Mesenchymal stem cell (in vitro differentiated cells and primary cell): ENCODE data around the gene CD59.

Source experiments
- DNase-seq: peaks from one replicate; pipeline ENCODE4 v3.0.0-alpha.2; 2013
- H2AFZ ChIP-seq: one replicate; pipeline ENCODE4 v1.6.1; 2013; ENCODE audit warnings: low read depth, mild to moderate bottlenecking, control low read depth, inconsistent platforms, low read length, moderate library complexity
- H2AK5ac ChIP-seq: 2 replicates; pipeline ENCODE4 v1.6.1; 2013; ENCODE audit warnings: low read length, moderate library complexity, mild to moderate bottlenecking, inconsistent platforms; ENCODE audit not compliant: severe bottlenecking
- H2BK120ac ChIP-seq: one replicate; pipeline ENCODE4 v1.6.1; 2013; ENCODE audit warnings: low read depth, mild to moderate bottlenecking, inconsistent platforms, low read length, moderate library complexity
- H2BK12ac ChIP-seq, 2 experiments: one replicate each; pipeline ENCODE4 v1.6.1; 2013; ENCODE audit warnings: inconsistent platforms in 2 of 2, low read length in 2 of 2, mild to moderate bottlenecking in 2 of 2, moderate library complexity in 2 of 2, control low read depth in 1 of 2
- H2BK15ac ChIP-seq: one replicate; pipeline ENCODE4 v1.6.1; 2013; ENCODE audit warnings: mild to moderate bottlenecking, low read depth, inconsistent platforms; ENCODE audit not compliant: poor library complexity, severe bottlenecking
- H2BK5ac ChIP-seq: 2 replicates; pipeline ENCODE4 v1.6.1; 2013; ENCODE audit warnings: low read depth, mild to moderate bottlenecking, low read length, control low read depth, inconsistent platforms; ENCODE audit not compliant: poor library complexity, severe bottlenecking
- H3K14ac ChIP-seq, 2 experiments: one replicate each; pipeline ENCODE4 v1.6.1; 2013; ENCODE audit warnings: inconsistent platforms in 2 of 2, low read length in 2 of 2, control low read depth in 1 of 2, mild to moderate bottlenecking in 1 of 2, moderate library complexity in 1 of 2
- H3K18ac ChIP-seq, 2 experiments: one replicate each; pipeline ENCODE4 v1.6.1; 2013; ENCODE audit warnings: inconsistent platforms in 2 of 2, low read length in 2 of 2, control low read depth in 1 of 2, low read depth in 1 of 2, mild to moderate bottlenecking in 1 of 2
- H3K23ac ChIP-seq, 2 experiments: one replicate each; pipeline ENCODE4 v1.6.1; 2013; ENCODE audit warnings: inconsistent platforms in 2 of 2, low read length in 2 of 2, mild to moderate bottlenecking in 2 of 2, moderate library complexity in 2 of 2, control low read depth in 1 of 2
- H3K27ac ChIP-seq: 2 replicates; pipeline ENCODE4 v1.5.1; 2013; ENCODE audit warnings: mild to moderate bottlenecking, moderate library complexity, low read length, control low read depth, inconsistent platforms; ENCODE audit not compliant: poor library complexity, severe bottlenecking
- H3K27me3 ChIP-seq, 2 experiments: 2 replicates each; pipeline versions ENCODE4 v1.6.1 to v1.7.0; 2013; ENCODE audit warnings: low read length in 2 of 2, mild to moderate bottlenecking in 2 of 2, moderate library complexity in 2 of 2, control low read depth in 1 of 2, inconsistent platforms in 1 of 2; ENCODE audit not compliant: control insufficient read depth in 1 of 2, insufficient read depth in 1 of 2
- H3K36me3 ChIP-seq, 2 experiments: 2 replicates each; pipeline versions ENCODE4 v1.6.1 to v1.7.0; 2013; ENCODE audit warnings: low read length in 2 of 2, control low read depth in 1 of 2, inconsistent platforms in 1 of 2, low read depth in 1 of 2, mild to moderate bottlenecking in 1 of 2; ENCODE audit not compliant: insufficient read depth in 2 of 2, control insufficient read depth in 1 of 2
- H3K4ac ChIP-seq, 2 experiments: one replicate each; pipeline ENCODE4 v1.6.1; 2013; ENCODE audit warnings: inconsistent platforms in 2 of 2, low read length in 2 of 2, mild to moderate bottlenecking in 2 of 2, moderate library complexity in 2 of 2, control low read depth in 1 of 2, low read depth in 1 of 2
- H3K4me1 ChIP-seq: 2 replicates; pipeline ENCODE4 v1.6.1; 2013; ENCODE audit warnings: low read depth, low read length, control low read depth; ENCODE audit not compliant: control insufficient read depth, insufficient read depth
- H3K4me2 ChIP-seq: 2 replicates; pipeline ENCODE4 v1.6.1; 2013; ENCODE audit warnings: low read length, mild to moderate bottlenecking, inconsistent platforms; ENCODE audit not compliant: poor library complexity, severe bottlenecking
- H3K4me3 ChIP-seq, 2 experiments: 2 replicates each; pipeline versions ENCODE4 v1.5.1 to v1.7.0; 2013; ENCODE audit warnings: low read length in 2 of 2, mild to moderate bottlenecking in 2 of 2, control low read depth in 1 of 2, low read depth in 1 of 2; ENCODE audit not compliant: insufficient read depth in 1 of 2
- H3K79me1 ChIP-seq: replicated peaks from 2 replicates; pipeline ENCODE4 v1.6.1; 2013; ENCODE audit warnings: mild to moderate bottlenecking, control low read depth, low read length, inconsistent platforms; ENCODE audit not compliant: poor library complexity, severe bottlenecking
- H3K9ac ChIP-seq: 2 replicates; pipeline ENCODE4 v1.7.0; 2013; ENCODE audit warnings: mild to moderate bottlenecking, low read length, moderate library complexity
- H3K9me3 ChIP-seq: 2 replicates; pipeline ENCODE4 v1.7.0; 2013; ENCODE audit warnings: mild to moderate bottlenecking, low read length; ENCODE audit not compliant: control insufficient read depth
- H4K8ac ChIP-seq: one replicate; pipeline ENCODE4 v1.6.1; 2013; ENCODE audit warnings: inconsistent platforms, mild to moderate bottlenecking, low read length, moderate library complexity
- H4K91ac ChIP-seq: one replicate; pipeline ENCODE4 v1.6.1; 2013; ENCODE audit warnings: mild to moderate bottlenecking, low read length, inconsistent platforms
- WGBS: methylation state at CpG from one replicate; pipeline ENCODE4 v1.1.7; 2013; ENCODE audit warnings: mixed read lengths; 5-methylcytosine and 5-hydroxymethylcytosine counted together

CD59 gene

DNA sequence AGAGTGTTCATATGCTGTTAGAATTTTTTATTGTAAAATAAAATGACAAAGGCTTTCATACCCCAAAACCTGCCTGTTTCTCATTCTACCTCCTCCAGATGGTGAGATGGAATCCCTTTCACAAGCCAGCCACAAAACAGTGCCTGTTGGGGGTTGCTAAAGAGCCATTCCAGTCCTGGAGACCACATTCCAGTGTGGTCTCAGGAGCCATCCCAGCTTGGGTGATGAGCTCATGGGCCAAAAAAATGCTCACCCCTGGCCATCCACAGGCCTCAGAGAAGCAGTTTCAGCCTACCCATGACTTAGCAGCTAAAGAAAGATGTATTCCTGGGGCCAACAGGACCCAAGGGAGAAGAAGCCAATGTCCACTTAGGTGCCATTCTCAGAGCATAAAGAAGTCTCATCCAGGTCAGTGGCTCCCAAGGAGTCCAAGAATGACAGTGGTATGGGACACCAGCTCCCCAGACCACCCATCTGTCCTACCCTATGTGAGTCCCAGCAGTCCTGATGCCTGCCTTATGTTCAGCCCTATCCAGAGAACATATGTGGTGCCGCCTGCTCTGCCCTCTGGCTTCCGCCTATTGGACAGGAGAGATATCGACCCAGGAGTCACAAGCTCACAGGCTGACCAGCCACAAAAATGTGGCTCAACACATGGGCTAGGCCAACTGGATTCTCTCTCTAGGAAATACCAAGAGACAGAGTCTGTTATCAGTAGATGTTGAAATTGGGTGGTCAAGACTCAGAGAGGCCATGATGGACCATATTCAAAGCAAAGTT, 62.0 kb downstream of the CD59 start:
- 94% methylated on average over 3 of the region's 3 CpGs for WGBS

GRCh38 chr11:33672273-33672672, 64.0 kb downstream of the CD59 start:
- H2BK15ac ChIP-seq: no peak overlapping the region
- no peak overlapping the region for H4K8ac ChIP-seq
- H3K4me1 ChIP-seq: peaks cover 6% of the 10 kb centered on the region
- no peak overlapping the region for H3K4ac ChIP-seq
- H2BK5ac ChIP-seq: no peak overlapping the region
- H3K23ac ChIP-seq: no peak overlapping the region
- no peak overlapping the region for H3K4me3 ChIP-seq
- WGBS: 92% methylated on average over 4 of the region's 4 CpGs
- no peak overlapping the region for H3K18ac ChIP-seq
- H3K9me3 ChIP-seq: no peaks in the 10 kb centered on the region
- H3K14ac ChIP-seq: no peak overlapping the region
- H3K36me3 ChIP-seq: peaks cover 5 to 58% of the 10 kb centered on the region in 2 experiments
- H4K91ac ChIP-seq: no peak overlapping the region
- DNase-seq: no peak
- H3K27me3 ChIP-seq: no peaks in the 10 kb centered on the region
- H3K27ac ChIP-seq: no peak overlapping the region
- no peak overlapping the region for H2AK5ac ChIP-seq
- no peaks in the 10 kb centered on the region for H3K79me1 ChIP-seq
- H2BK12ac ChIP-seq: no peak overlapping the region
- no peak overlapping the region for H3K9ac ChIP-seq
- H3K4me2 ChIP-seq: no peak overlapping the region
- no peak overlapping the region for H2AFZ ChIP-seq
- H2BK120ac ChIP-seq: no peak overlapping the region

More for the DNA sequence above, 62.0 kb downstream of the CD59 start:
- Histone ChIP-seq H3K14ac (no peak overlapping the region), H3K4me2 (no peak overlapping the region), H3K79me1 (no peaks in the 10 kb centered on the region), H2BK12ac (no peak overlapping the region), H2AFZ (no peak overlapping the region), H3K4ac (no peak overlapping the region), H3K9ac (no peak overlapping the region), H4K8ac (no peak overlapping the region), H2BK15ac (no peak overlapping the region), H3K4me3 (no peak overlapping the region), H3K27ac (no peak overlapping the region), H3K27me3 (no peaks in the 10 kb centered on the region), H3K23ac (no peak overlapping the region), H3K9me3 (no peaks in the 10 kb centered on the region), H3K4me1 (peaks cover 6% of the 10 kb centered on the region), H2BK120ac (no peak overlapping the region), H3K18ac (no peak overlapping the region), H2BK5ac (no peak overlapping the region), H4K91ac (no peak overlapping the region), H2AK5ac (peak overlapping the region; percentile 16), H3K36me3 (peaks cover 0 to 40% of the 10 kb centered on the region in 2 experiments)
- no peak for DNase-seq

DNA sequence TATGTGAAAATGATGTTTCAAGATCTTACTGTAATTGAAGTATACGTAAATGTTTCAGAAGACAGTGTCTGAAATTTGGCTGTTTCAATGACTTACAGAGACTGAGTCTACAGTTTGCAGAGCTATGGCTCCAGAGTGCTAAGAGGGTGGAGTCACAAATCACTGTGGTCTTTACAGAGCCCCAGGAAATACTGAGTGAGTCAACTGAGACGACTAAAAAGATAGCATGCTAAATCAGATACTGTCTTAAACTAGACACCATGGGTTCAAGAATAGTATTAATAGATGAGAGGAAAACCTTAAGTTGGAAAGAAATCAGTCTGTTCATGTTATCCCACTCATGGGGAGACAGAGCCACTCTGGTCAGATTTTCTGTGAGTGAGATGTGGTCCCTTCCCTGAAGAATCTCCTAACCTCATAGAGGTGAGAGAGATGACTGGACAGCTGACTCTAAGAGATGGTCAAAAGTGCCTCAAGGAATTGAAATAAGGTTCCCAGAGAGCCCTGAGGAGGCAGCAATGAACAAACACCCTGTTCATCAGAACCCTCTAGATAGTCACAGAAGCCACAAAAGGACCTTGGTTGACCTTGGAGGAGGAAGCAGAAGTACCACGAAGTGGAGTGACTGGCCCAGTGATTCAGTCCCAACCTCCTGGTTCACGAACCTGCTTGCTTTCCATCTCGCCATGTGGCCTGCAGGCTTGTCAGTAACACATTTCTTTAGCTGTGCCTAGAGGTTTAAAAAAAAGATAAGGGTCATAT, 65.8 kb downstream of the CD59 start:
- no peak overlapping the region for H2BK15ac ChIP-seq
- peaks cover 12 to 62% of the 10 kb centered on the region in 2 experiments for H3K36me3 ChIP-seq
- H4K8ac ChIP-seq: no peak overlapping the region
- peak overlapping the region in 1 of 2 experiments; percentile 34 for H3K4me3 ChIP-seq
- peak; percentile 61 for DNase-seq
- H3K4me2 ChIP-seq: no peak overlapping the region
- H3K79me1 ChIP-seq: no peaks in the 10 kb centered on the region
- H3K9me3 ChIP-seq: no peaks in the 10 kb centered on the region
- no peaks in the 10 kb centered on the region for H3K27me3 ChIP-seq
- no peak overlapping the region for H2BK12ac ChIP-seq
- no peak overlapping the region for H2BK5ac ChIP-seq
- H3K14ac ChIP-seq: no peak overlapping the region
- no peak overlapping the region for H2AK5ac ChIP-seq
- no peak overlapping the region for H3K18ac ChIP-seq
- no peak overlapping the region for H4K91ac ChIP-seq
- H2BK120ac ChIP-seq: no peak overlapping the region
- H3K9ac ChIP-seq: peak overlapping the region; percentile 25
- no peak overlapping the region for H2AFZ ChIP-seq
- peaks cover 8% of the 10 kb centered on the region for H3K4me1 ChIP-seq
- no peak overlapping the region for H3K4ac ChIP-seq
- H3K23ac ChIP-seq: no peak overlapping the region
- H3K27ac ChIP-seq: no peak overlapping the region
- 45% methylated on average over 4 of the region's 5 CpGs for WGBS

GRCh38 chr11:33669598-33670249, 66.5 kb downstream of the CD59 start:
- no peak overlapping the region for H3K18ac ChIP-seq
- no peak overlapping the region for H2BK12ac ChIP-seq
- H3K4me3 ChIP-seq: no peak overlapping the region
- H2BK120ac ChIP-seq: no peak overlapping the region
- H4K91ac ChIP-seq: no peak overlapping the region
- no peak overlapping the region for H2BK5ac ChIP-seq
- no peaks in the 10 kb centered on the region for H3K27me3 ChIP-seq
- H4K8ac ChIP-seq: no peak overlapping the region
- no peak overlapping the region for H3K27ac ChIP-seq
- H3K4me1 ChIP-seq: peaks cover 8% of the 10 kb centered on the region
- DNase-seq: no peak
- H3K79me1 ChIP-seq: no peaks in the 10 kb centered on the region
- H3K4ac ChIP-seq: no peak overlapping the region
- 94% methylated on average over 5 of the region's 5 CpGs for WGBS
- H2AK5ac ChIP-seq: no peak overlapping the region
- no peak overlapping the region for H2BK15ac ChIP-seq
- no peak overlapping the region for H3K23ac ChIP-seq
- peaks cover 12 to 61% of the 10 kb centered on the region in 2 experiments for H3K36me3 ChIP-seq
- H3K9ac ChIP-seq: no peak overlapping the region
- no peaks in the 10 kb centered on the region for H3K9me3 ChIP-seq
- no peak overlapping the region for H3K4me2 ChIP-seq
- no peak overlapping the region for H2AFZ ChIP-seq
- no peak overlapping the region for H3K14ac ChIP-seq
